ENCODE data around the gene HCN1.

HCN1 gene

DNA sequence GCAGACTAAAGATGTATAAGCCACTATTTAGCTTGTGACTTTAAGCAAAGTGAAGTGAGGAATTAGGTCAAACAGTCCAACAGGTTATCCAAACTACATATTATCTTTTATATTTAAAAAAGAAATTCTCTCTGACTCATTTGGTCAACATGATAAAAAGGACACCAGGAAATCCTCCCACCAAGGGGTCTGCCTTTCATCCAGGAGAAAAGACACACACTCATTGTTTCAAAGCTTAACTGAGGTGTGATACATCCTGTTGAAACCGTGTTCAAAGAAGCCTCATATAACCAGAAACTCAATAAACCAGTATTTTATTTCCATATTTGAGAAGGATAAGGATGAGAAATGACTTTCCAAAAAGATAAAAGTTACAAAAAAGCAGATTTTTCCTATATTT lies 417.1 kb downstream of the HCN1 start:
- TF ChIP-seq POU6F1 (CRISPR knock-in tag; IDR thresholded peaks at IDR 0.05; ENCODE audit: borderline replicate concordance, low read depth) = no peak
- no peak for TF ChIP-seq CSDC2 (CRISPR knock-in tag; IDR thresholded peaks at IDR 0.05)
- TF ChIP-seq PPARA (CRISPR knock-in tag; IDR thresholded peaks at IDR 0.05; ENCODE audit: borderline replicate concordance) = no peak
- TF ChIP-seq ISL1 (CRISPR knock-in tag; IDR thresholded peaks at IDR 0.05) = no peak
- TF ChIP-seq TOX (CRISPR knock-in tag; IDR thresholded peaks at IDR 0.05; ENCODE audit: borderline replicate concordance) = no peak
- no peak for TF ChIP-seq RARB (CRISPR knock-in tag; IDR thresholded peaks at IDR 0.05)
- no peak for TF ChIP-seq ZFP3 (CRISPR knock-in tag; IDR thresholded peaks at IDR 0.05)
- no peak for TF ChIP-seq ZNF565 (CRISPR knock-in tag; conservative IDR thresholded peaks at IDR 0.05; ENCODE audit: low read depth)
- no peak for TF ChIP-seq GLIS3 (CRISPR knock-in tag; IDR thresholded peaks at IDR 0.05)
- TF ChIP-seq CREB5 (CRISPR knock-in tag; IDR thresholded peaks at IDR 0.05; ENCODE audit: low read depth) = no peak
- no peak for TF ChIP-seq ZC3H10 (CRISPR knock-in tag; IDR thresholded peaks at IDR 0.05)
- no peak for TF ChIP-seq ZNF70 (CRISPR knock-in tag; IDR thresholded peaks at IDR 0.05)
- no peak for TF ChIP-seq SNAI2 (CRISPR knock-in tag; IDR thresholded peaks at IDR 0.05)
- no peak for TF ChIP-seq OSR1 (CRISPR knock-in tag; IDR thresholded peaks at IDR 0.05)

DNA sequence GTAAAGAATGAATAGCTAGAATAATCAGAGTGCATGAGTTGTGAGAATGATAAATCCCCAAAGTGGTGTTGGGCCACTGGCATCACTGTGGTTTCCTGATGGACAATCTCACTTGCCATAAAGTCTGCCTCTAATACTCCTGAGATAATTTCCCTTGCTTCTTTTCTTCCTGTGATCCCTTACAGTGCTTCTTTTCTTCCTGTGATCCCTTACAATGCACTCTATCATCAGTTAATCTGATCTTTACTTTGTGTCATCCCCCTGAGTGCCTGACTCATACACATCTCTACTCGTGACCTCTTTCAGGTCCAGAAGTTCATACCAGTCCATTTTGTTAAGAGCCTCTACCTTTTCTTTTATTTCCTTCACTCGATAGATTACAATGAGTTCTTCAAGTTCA lies 418.3 kb downstream of the HCN1 start:
- no peak for ATAC-seq
- no peak for TF ChIP-seq ISL1 (CRISPR knock-in tag; IDR thresholded peaks at IDR 0.05)
- no peak for TF ChIP-seq ZC3H10 (CRISPR knock-in tag; IDR thresholded peaks at IDR 0.05)
- TF ChIP-seq ZNF565 (CRISPR knock-in tag; conservative IDR thresholded peaks at IDR 0.05; ENCODE audit: low read depth) = no peak
- TF ChIP-seq, protein P1, sequence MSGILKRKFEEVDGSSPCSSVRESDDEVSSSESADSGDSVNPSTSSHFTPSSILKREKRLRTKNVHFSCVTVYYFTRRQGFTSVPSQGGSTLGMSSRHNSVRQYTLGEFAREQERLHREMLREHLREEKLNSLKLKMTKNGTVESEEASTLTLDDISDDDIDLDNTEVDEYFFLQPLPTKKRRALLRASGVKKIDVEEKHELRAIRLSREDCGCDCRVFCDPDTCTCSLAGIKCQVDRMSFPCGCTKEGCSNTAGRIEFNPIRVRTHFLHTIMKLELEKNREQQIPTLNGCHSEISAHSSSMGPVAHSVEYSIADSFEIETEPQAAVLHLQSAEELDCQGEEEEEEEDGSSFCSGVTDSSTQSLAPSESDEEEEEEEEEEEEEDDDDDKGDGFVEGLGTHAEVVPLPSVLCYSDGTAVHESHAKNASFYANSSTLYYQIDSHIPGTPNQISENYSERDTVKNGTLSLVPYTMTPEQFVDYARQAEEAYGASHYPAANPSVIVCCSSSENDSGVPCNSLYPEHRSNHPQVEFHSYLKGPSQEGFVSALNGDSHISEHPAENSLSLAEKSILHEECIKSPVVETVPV (CRISPR knock-in tag; IDR thresholded peaks at IDR 0.05) = no peak
- TF ChIP-seq ZFP30 (CRISPR knock-in tag; IDR thresholded peaks at IDR 0.05) = no peak
- no peak for TF ChIP-seq BACH2 (CRISPR knock-in tag; IDR thresholded peaks at IDR 0.05; ENCODE audit: borderline replicate concordance)
- TF ChIP-seq GLIS3 (CRISPR knock-in tag; IDR thresholded peaks at IDR 0.05) = no peak
- TF ChIP-seq PPARA (CRISPR knock-in tag; IDR thresholded peaks at IDR 0.05; ENCODE audit: borderline replicate concordance) = no peak
- no peak for TF ChIP-seq ZNF8 (CRISPR knock-in tag; IDR thresholded peaks at IDR 0.05)
- TF ChIP-seq TCF4 (CRISPR knock-in tag; IDR thresholded peaks at IDR 0.05; ENCODE audit: borderline replicate concordance) = no peak
- TF ChIP-seq OSR1 (CRISPR knock-in tag; IDR thresholded peaks at IDR 0.05) = no peak
- TF ChIP-seq RARB (CRISPR knock-in tag; IDR thresholded peaks at IDR 0.05) = no peak
- no peak for TF ChIP-seq ZNF70 (CRISPR knock-in tag; IDR thresholded peaks at IDR 0.05)
- TF ChIP-seq PATZ1 (CRISPR knock-in tag; IDR thresholded peaks at IDR 0.05; ENCODE audit: borderline replicate concordance) = no peak
- no peak for TF ChIP-seq CSDC2 (CRISPR knock-in tag; IDR thresholded peaks at IDR 0.05)
- no peak for TF ChIP-seq POU6F1 (CRISPR knock-in tag; IDR thresholded peaks at IDR 0.05; ENCODE audit: borderline replicate concordance, low read depth)

More for the DNA sequence above, 417.1 kb downstream of the HCN1 start:
- ATAC-seq = no peak

DNA sequence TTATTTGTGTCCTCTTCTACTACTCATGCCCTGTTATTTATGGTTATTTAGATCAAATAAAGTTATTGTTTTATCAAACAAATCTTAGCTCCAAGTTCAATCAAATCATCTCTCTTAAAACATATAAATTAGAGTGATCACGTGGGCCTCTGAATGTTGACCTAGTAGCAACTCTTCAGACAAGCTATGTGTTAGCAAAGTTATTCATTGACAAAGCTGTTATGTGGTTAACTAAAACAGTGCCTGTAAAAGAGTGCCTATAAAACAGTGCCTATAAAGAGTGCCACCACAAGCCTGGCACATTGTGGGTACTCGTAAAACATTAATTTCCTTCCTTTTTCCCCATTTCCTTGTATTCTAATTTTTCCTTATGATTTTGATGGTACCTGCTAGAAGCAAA lies 421.9 kb downstream of the HCN1 start:
- no peak for ATAC-seq
- TF ChIP-seq ZC3H10 (CRISPR knock-in tag; IDR thresholded peaks at IDR 0.05) (no peak), ZNF70 (CRISPR knock-in tag; IDR thresholded peaks at IDR 0.05) (no peak), SNAI2 (CRISPR knock-in tag; IDR thresholded peaks at IDR 0.05) (no peak), PPARA (CRISPR knock-in tag; IDR thresholded peaks at IDR 0.05; ENCODE audit: borderline replicate concordance) (no peak), CSDC2 (CRISPR knock-in tag; IDR thresholded peaks at IDR 0.05) (no peak), OSR1 (CRISPR knock-in tag; IDR thresholded peaks at IDR 0.05) (no peak), TOX (CRISPR knock-in tag; IDR thresholded peaks at IDR 0.05; ENCODE audit: borderline replicate concordance) (no peak), ZNF565 (CRISPR knock-in tag; conservative IDR thresholded peaks at IDR 0.05; ENCODE audit: low read depth) (no peak)
- TF ChIP-seq, protein P1 (CRISPR knock-in tag; IDR thresholded peaks at IDR 0.05) = no peak
